MM.1S (cell line): Measurements from ENCODE around the gene LIN7A.

Source experiments
- CTCF ChIP-seq: fragments of 300-600 bp; sonication (generic); IDR thresholded peaks from 2 replicates; pipeline ENCODE4 v1.5.1; 2016; ENCODE audit warnings: antibody characterized with exemption, low read length, mixed read lengths
- EZH2 ChIP-seq: fragments of 300-600 bp; sonication (generic); optimal IDR thresholded peaks from 2 replicates; pipeline ENCODE3; 2017; ENCODE audit warnings: low read depth, mild to moderate bottlenecking, antibody characterized with exemption, low read length, mixed read lengths
- EZH2phosphoT487 ChIP-seq: fragments of 300-600 bp; sonication (generic); IDR thresholded peaks from 2 replicates; pipeline ENCODE4 v1.6.1; 2018; ENCODE audit warnings: antibody characterized with exemption, low read length

- no peak for TF ChIP-seq CTCF
- TF ChIP-seq EZH2 = no peak
- TF ChIP-seq EZH2phosphoT487 = no peak
Measured at GRCh38 chr12:80745851-80746505, 191.8 kb downstream of the LIN7A start.
